ENCODE data around the gene DCAF17.
A peak's percentile ranks its signal among the peaks of the same experiment; 100 is the strongest.

The DCAF17 gene

GRCh38 chr2:171391532-171391931 lies 42.5 kb upstream of the DCAF17 start:
- H3K9me3 ChIP-seq (ENCODE audit: control insufficient read depth, insufficient read depth, low read depth, low read length), result no peaks in the 10 kb centered on the region
- peak overlapping the region; percentile 19; the same call in 1 of the 2 replicates for H3K27ac ChIP-seq (ENCODE audit: extremely low read depth, low read depth, low read length)
- CTCF ChIA-PET, result no interaction called here
- POLR2A ChIA-PET, result no interaction called here
- TF ChIP-seq BCL11B (tag by site-specific recombination; IDR thresholded peaks at IDR 0.05; ENCODE audit: low read depth), result no peak
- no peak for TF ChIP-seq ZNF558 (tag by site-specific recombination; IDR thresholded peaks at IDR 0.05)
- TF ChIP-seq PRDM1 (tag by site-specific recombination; IDR thresholded peaks at IDR 0.05), result no peak
- no peak for TF ChIP-seq MYNN (tag by site-specific recombination; IDR thresholded peaks at IDR 0.05; ENCODE audit: borderline replicate concordance)
- TF ChIP-seq SETDB1 (IDR thresholded peaks at IDR 0.05; ENCODE audit: insufficient read length, low read length), result no peak
- TF ChIP-seq YY1 (tag by site-specific recombination; IDR thresholded peaks at IDR 0.05), result no peak
- TF ChIP-seq ZNF169 (tag by site-specific recombination; IDR thresholded peaks at IDR 0.05), result no peak
- TF ChIP-seq ZNF157 (tag by site-specific recombination; IDR thresholded peaks at IDR 0.05), result no peak
- TF ChIP-seq ZFP37 (tag by site-specific recombination; IDR thresholded peaks at IDR 0.05), result no peak
- TF ChIP-seq WT1 (tag by site-specific recombination; IDR thresholded peaks at IDR 0.05), result no peak
- no peak for TF ChIP-seq ZNF2 (tag by site-specific recombination; IDR thresholded peaks at IDR 0.05)
- no peak for TF ChIP-seq ZNF664 (tag by site-specific recombination; IDR thresholded peaks at IDR 0.05)
- TF ChIP-seq, protein P1, sequence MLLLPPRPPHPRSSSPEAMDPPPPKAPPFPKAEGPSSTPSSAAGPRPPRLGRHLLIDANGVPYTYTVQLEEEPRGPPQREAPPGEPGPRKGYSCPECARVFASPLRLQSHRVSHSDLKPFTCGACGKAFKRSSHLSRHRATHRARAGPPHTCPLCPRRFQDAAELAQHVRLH (tag by site-specific recombination; IDR thresholded peaks at IDR 0.05), result no peak
- TF ChIP-seq ZNF174 (tag by site-specific recombination; IDR thresholded peaks at IDR 0.05), result no peak
- no peak for TF ChIP-seq ZNF692 (tag by site-specific recombination; IDR thresholded peaks at IDR 0.05)
- no peak for TF ChIP-seq ZNF19 (tag by site-specific recombination; IDR thresholded peaks at IDR 0.05; ENCODE audit: low read depth)
- no peak for TF ChIP-seq ZNF830 (tag by site-specific recombination; IDR thresholded peaks at IDR 0.05; ENCODE audit: low read depth)
- no peak for TF ChIP-seq PBX3 (CRISPR knock-in tag; IDR thresholded peaks at IDR 0.05)
- no peak for TF ChIP-seq ZNF488 (tag by site-specific recombination; IDR thresholded peaks at IDR 0.05)
- H3K4me1 ChIP-seq (ENCODE audit: control insufficient read depth, insufficient read depth, low read length), result peaks cover 10% of the 10 kb centered on the region; the same call in 1 of the 2 replicates
- no peaks in the 10 kb centered on the region for H3K36me3 ChIP-seq (ENCODE audit: control insufficient read depth in 2 of 2, insufficient read depth in 1 of 2, low read length in 2 of 2)
- H3K4me3 ChIP-seq (ENCODE audit: low read depth, low read length), result no peak overlapping the region

- H3K36me3 ChIP-seq (ENCODE audit: control insufficient read depth in 2 of 2, insufficient read depth in 1 of 2, low read length in 2 of 2), result no peaks in the 10 kb centered on the region; a peak in 1 of 3 replicates
- no peak overlapping the region for H3K4me3 ChIP-seq (ENCODE audit: low read depth, low read length)
- H3K9me3 ChIP-seq (ENCODE audit: control insufficient read depth, insufficient read depth, low read depth, low read length), result no peaks in the 10 kb centered on the region
- TF ChIP-seq GLIS2 (tag by site-specific recombination; IDR thresholded peaks at IDR 0.05) (no peak), ZNF214 (tag by site-specific recombination; IDR thresholded peaks at IDR 0.05; ENCODE audit: borderline replicate concordance) (no peak)
- H3K27ac ChIP-seq (ENCODE audit: extremely low read depth, low read depth, low read length), result no peak overlapping the region
- ChIA-PET POLR2A (interaction anchor here (0.6 kb wide), 1 partner anchor 426 kb away, joined by 3 read pairs; no protein-coding TSS in a partner anchor), CTCF (interaction anchor here (0.7 kb wide), 1 partner anchor 23 kb away, joined by 3 read pairs; no protein-coding TSS in a partner anchor)
- H3K4me1 ChIP-seq (ENCODE audit: control insufficient read depth, insufficient read depth, low read length), result peaks cover 10% of the 10 kb centered on the region; the same call in 1 of the 2 replicates
Measured at GRCh38 chr2:171393487-171393886, 40.5 kb upstream of the DCAF17 start.

Measured in HEK293 (cell line).